A673 (cell line): ENCODE measurements around the gene TEX10.

Experiments
- CTCF ChIP-seq: fragments of 300-800, 200-600 bp; sonication (generic); conservative IDR thresholded peaks from 2 replicates; pipeline ENCODE4 v1.5.1; 2017; ENCODE audit warnings: low read depth, mild to moderate bottlenecking, antibody characterized with exemption, low read length, moderate library complexity, mixed read lengths
- EZH2 ChIP-seq: fragments of 200-600 bp; sonication (generic); IDR thresholded peaks from 2 replicates; pipeline ENCODE4 v1.6.1; 2017; ENCODE audit warnings: borderline replicate concordance, low read depth, mild to moderate bottlenecking, mixed read lengths, antibody characterized with exemption, low read length; ENCODE audit not compliant: poor library complexity, severe bottlenecking

GRCh38 chr9:100352201-100352726 lies 478 bp downstream of the TEX10 start:
- TF ChIP-seq CTCF (no peak), EZH2 (no peak)
